Measurements from ENCODE around the gene ZNF536. TPM values are rescaled to one million over a fixed set of nuclear protein-coding genes. Genes with fewer than 3 reads are reported as not detected.

ZNF536 gene
- total RNA-seq, 1 donor from 2014 or later = not detected

- no peak for DNase-seq (ENCODE audit: low spot score)
Observed at GRCh38 chr19:30596268-30596667, 224.1 kb downstream of the ZNF536 start.

GRCh38 chr19:30596813-30597399 lies 224.7 kb downstream of the ZNF536 start:
- DNase-seq (ENCODE audit: low spot score) = no peak

GRCh38 chr19:30598688-30599087 lies 226.5 kb downstream of the ZNF536 start:
- no peak for DNase-seq (ENCODE audit: low spot score)

GRCh38 chr19:30602661-30603350 lies 230.6 kb downstream of the ZNF536 start:
- no peak for DNase-seq (ENCODE audit: low spot score)

- DNase-seq (ENCODE audit: low spot score) = no peak
Observed at GRCh38 chr19:30604657-30605056, 232.5 kb downstream of the ZNF536 start.

GRCh38 chr19:30605333-30605732 lies 233.1 kb downstream of the ZNF536 start:
- no peak for DNase-seq (ENCODE audit: low spot score)

- DNase-seq (ENCODE audit: low spot score) = no peak
Observed at GRCh38 chr19:30606114-30607050, 234.2 kb downstream of the ZNF536 start.
